ENCODE results near the gene TNFRSF14. TPM values are rescaled to one million over a fixed set of nuclear protein-coding genes. Genes with fewer than 3 reads are reported as not detected.
A peak's percentile ranks its signal among the peaks of the same experiment; 100 is the strongest.

Gene TNFRSF14
- total and polyA plus RNA-seq, 2 of the 13 experiments (the other 11 are each of a cell fraction or from before 2014, with no cell fraction given) = 11.9 to 49.9 TPM

DNA sequence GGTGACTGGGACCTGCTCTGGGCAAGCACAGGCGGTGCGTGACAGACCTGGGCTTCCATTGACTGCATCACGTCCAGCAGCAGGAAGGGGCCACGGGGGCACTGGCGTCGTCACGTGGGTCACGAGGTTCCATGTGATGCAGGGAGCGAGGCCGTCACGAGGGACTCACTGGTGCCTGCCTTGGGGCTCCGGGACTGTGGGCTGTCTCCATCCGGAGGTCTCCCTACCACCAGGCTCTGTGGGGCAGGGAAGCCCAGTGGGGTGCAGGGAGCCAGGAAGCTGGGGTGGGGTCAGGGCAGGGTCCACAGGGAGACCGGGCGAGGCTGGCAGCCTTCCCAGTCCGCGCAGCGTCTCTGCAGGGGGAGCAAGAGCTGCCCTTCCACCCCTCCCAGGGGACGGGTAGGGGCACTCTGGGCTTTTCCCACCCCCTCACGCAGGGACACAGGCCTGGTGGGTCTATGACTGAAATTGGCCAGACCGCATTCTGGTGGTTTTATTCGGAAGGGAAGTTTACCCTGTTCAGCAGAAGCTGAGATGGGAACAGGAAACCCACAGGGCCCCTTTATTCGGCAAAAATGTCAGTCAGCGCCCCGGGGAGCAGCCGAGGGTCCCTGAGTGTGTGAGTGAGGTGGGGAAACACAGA, 416 bp upstream of the TNFRSF14 start (continued):
- no peak for TF ChIP-seq MED8 (CRISPR knock-in tag; IDR thresholded peaks at IDR 0.05; ENCODE audit: insufficient replicate concordance)
- TF ChIP-seq ZNF326 (CRISPR knock-in tag; IDR thresholded peaks at IDR 0.05; ENCODE audit: borderline replicate concordance) = no peak
- TF ChIP-seq, protein P1, sequence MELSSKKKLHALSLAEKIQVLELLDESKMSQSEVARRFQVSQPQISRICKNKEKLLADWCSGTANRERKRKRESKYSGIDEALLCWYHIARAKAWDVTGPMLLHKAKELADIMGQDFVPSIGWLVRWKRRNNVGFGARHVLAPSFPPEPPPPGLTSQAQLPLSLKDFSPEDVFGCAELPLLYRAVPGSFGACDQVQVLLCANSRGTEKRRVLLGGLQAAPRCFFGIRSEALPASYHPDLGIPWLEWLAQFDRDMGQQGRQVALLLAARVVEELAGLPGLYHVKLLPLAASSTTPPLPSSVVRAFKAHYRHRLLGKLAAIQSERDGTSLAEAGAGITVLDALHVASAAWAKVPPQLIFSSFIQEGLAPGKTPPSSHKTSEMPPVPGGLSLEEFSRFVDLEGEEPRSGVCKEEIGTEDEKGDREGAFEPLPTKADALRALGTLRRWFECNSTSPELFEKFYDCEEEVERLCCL (CRISPR knock-in tag; IDR thresholded peaks at IDR 0.05; ENCODE audit: borderline replicate concordance) = no peak
- TF ChIP-seq RAD51 (IDR thresholded peaks at IDR 0.05; ENCODE audit: borderline replicate concordance) = peak; percentile 72; the same call in 1 of the 2 replicates
- TF ChIP-seq ZNF253 (CRISPR knock-in tag; IDR thresholded peaks at IDR 0.05; ENCODE audit: borderline replicate concordance) = 0 out of 2 replicates have a peak, but pooled peaks have one; percentile 63
- no peak; the same call in 1 of the 2 replicates for TF ChIP-seq KAT8 (CRISPR knock-in tag; IDR thresholded peaks at IDR 0.05)
- no peak for TF ChIP-seq ZMAT3 (CRISPR knock-in tag; conservative IDR thresholded peaks at IDR 0.05)
- TF ChIP-seq ZNF670 (CRISPR knock-in tag; IDR thresholded peaks at IDR 0.05; ENCODE audit: borderline replicate concordance) = 0 out of 2 replicates have a peak, but pooled peaks have one; percentile 62
- TF ChIP-seq, protein P2, sequence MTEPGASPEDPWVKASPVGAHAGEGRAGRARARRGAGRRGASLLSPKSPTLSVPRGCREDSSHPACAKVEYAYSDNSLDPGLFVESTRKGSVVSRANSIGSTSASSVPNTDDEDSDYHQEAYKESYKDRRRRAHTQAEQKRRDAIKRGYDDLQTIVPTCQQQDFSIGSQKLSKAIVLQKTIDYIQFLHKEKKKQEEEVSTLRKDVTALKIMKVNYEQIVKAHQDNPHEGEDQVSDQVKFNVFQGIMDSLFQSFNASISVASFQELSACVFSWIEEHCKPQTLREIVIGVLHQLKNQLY (CRISPR knock-in tag; IDR thresholded peaks at IDR 0.05) = peak; percentile 54; the same call in 1 of the 2 replicates
- no peak for TF ChIP-seq DNMT1 (CRISPR knock-in tag; IDR thresholded peaks at IDR 0.05)
- TF ChIP-seq CBX1 (IDR thresholded peaks at IDR 0.05; ENCODE audit: low read depth) = peak; percentile 78
- peak; percentile 52; the same call in 1 of the 2 replicates for TF ChIP-seq EEA1 (CRISPR knock-in tag; IDR thresholded peaks at IDR 0.05; ENCODE audit: borderline replicate concordance)
- no peak for TF ChIP-seq ZNF761 (CRISPR knock-in tag; conservative IDR thresholded peaks at IDR 0.05)
- peak; percentile 75; the same call in 1 of the 2 replicates for TF ChIP-seq ZBTB20 (CRISPR knock-in tag; IDR thresholded peaks at IDR 0.05; ENCODE audit: borderline replicate concordance, low read depth)
- peak; percentile 34; the same call in 1 of the 2 replicates for TF ChIP-seq NR2F6 (IDR thresholded peaks at IDR 0.05)
- TF ChIP-seq NR2F6 (CRISPR knock-in tag; IDR thresholded peaks at IDR 0.05) = peak; percentile 75
- TF ChIP-seq FOXP1 (IDR thresholded peaks at IDR 0.05) = no peak
- TF ChIP-seq FOXP1 (CRISPR knock-in tag; IDR thresholded peaks at IDR 0.05) = 0 out of 2 replicates have a peak, but pooled peaks have one; percentile 7
- TF ChIP-seq, protein P3, sequence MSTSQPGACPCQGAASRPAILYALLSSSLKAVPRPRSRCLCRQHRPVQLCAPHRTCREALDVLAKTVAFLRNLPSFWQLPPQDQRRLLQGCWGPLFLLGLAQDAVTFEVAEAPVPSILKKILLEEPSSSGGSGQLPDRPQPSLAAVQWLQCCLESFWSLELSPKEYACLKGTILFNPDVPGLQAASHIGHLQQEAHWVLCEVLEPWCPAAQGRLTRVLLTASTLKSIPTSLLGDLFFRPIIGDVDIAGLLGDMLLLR (CRISPR knock-in tag; IDR thresholded peaks at IDR 0.05) = no peak
- peak; percentile 30; the same call in 1 of the 2 replicates for TF ChIP-seq ZNF710 (CRISPR knock-in tag; IDR thresholded peaks at IDR 0.05; ENCODE audit: borderline replicate concordance)
- TF ChIP-seq ZNF652 (CRISPR knock-in tag; IDR thresholded peaks at IDR 0.05; ENCODE audit: borderline replicate concordance, low read depth) = no peak
- no peak for TF ChIP-seq ZNF850 (CRISPR knock-in tag; conservative IDR thresholded peaks at IDR 0.05)
- no peak for TF ChIP-seq ZNF160 (CRISPR knock-in tag; IDR thresholded peaks at IDR 0.05)
- no peak for TF ChIP-seq SMC3 (IDR thresholded peaks at IDR 0.05; ENCODE audit: low read length)

Measured in HepG2 (cell line).